HG03565 (cell line): Measurements from ENCODE around the gene TAS1R3.
"Not testable (repeated sequence)": the region's sequence is repeated elsewhere in the genome, so short reads cannot be mapped to it uniquely, and the experiment has no call there.

Experiments
- ATAC-seq: cut with Tn5 transposase; IDR thresholded peaks from one replicate; pipeline ENCODE4 v1.9.1; 2021; ENCODE audit warnings: mild to moderate bottlenecking, moderate library complexity; ENCODE audit not compliant: unreplicated experiment

The TAS1R3 gene

GRCh38 chr1:1307923-1308755 lies 22.9 kb upstream of the TAS1R3 start, which contains the start of the genes ACAP3 and PUSL1:
ACAP3 (minus strand) TSS chr1:1307930; CDS start chr1:1307815, 115 bp downstream.
PUSL1 (plus strand) TSS chr1:1308597; CDS start chr1:1308644, 47 bp downstream.
- ATAC-seq: peak; percentile 45

GRCh38 chr1:1308756-1309250 lies 22.3 kb upstream of the TAS1R3 start:
- no peak for ATAC-seq

- ATAC-seq: no peak
These were observed 21.6 kb upstream of the TAS1R3 start for GRCh38 chr1:1309251-1310108.

- ATAC-seq: no peak
These were observed 21.0 kb upstream of the TAS1R3 start for GRCh38 chr1:1310109-1310385.

GRCh38 chr1:1310476-1311053 lies 20.5 kb upstream of the TAS1R3 start:
- ATAC-seq: no peak

GRCh38 chr1:1311107-1312104 lies 19.7 kb upstream of the TAS1R3 start:
- ATAC-seq: no peak

- no peak for ATAC-seq
These were observed 18.4 kb upstream of the TAS1R3 start for GRCh38 chr1:1312450-1313314.

GRCh38 chr1:1313500-1314236 lies 17.4 kb upstream of the TAS1R3 start:
- ATAC-seq: no peak

- no peak for ATAC-seq
These were observed 16.9 kb upstream of the TAS1R3 start for GRCh38 chr1:1314237-1314586.

GRCh38 chr1:1314678-1315335 lies 16.3 kb upstream of the TAS1R3 start:
- no peak for ATAC-seq

- no peak for ATAC-seq
These were observed 15.6 kb upstream of the TAS1R3 start for GRCh38 chr1:1315435-1315954.

- ATAC-seq: not testable (repeated sequence)
These were observed 14.9 kb upstream of the TAS1R3 start for GRCh38 chr1:1316199-1316598.

- ATAC-seq: no peak
These were observed 13.7 kb upstream of the TAS1R3 start for GRCh38 chr1:1317420-1317819.

- no peak for ATAC-seq
These were observed 12.9 kb upstream of the TAS1R3 start for GRCh38 chr1:1318131-1318652.

- ATAC-seq: no peak
These were observed 12.1 kb upstream of the TAS1R3 start for GRCh38 chr1:1318777-1319645.

- no peak for ATAC-seq
These were observed 11.5 kb upstream of the TAS1R3 start for GRCh38 chr1:1319646-1319941.
